Left lung (tissue), 10 donors: ENCODE results near the gene CAPN12. TPM values are rescaled to one million over a fixed set of nuclear protein-coding genes. Genes with fewer than 3 reads are reported as not detected.

ENCODE experiments used
- ATAC-seq: fragments of 200-7000 bp; cut with Tn5 transposase; one replicate; pipeline ENCODE4 v1.9.1; 2020; ENCODE audit warnings: moderate library complexity
- DNase-seq, 4 donors: peaks; one replicate each; pipeline ENCODE4 v3.0.0-alpha.2; 2013 to 2020
- H3K27ac ChIP-seq, 2 donors: fragments of 200-600 bp; sonication (generic) in 1 of 2; one replicate each; pipeline versions ENCODE4 v1.5.0 to v1.8.0; 2020 to 2021
- H3K27me3 ChIP-seq, 2 donors: fragments of 200-600 bp; sonication (generic) in 1 of 2; one replicate each; pipeline versions ENCODE4 v1.5.0 to v1.8.0; 2020 to 2021
- H3K36me3 ChIP-seq, 2 donors: fragments of 200-600 bp; sonication (generic) in 1 of 2; one replicate each; pipeline versions ENCODE4 v1.5.0 to v1.8.0; 2020 to 2021
- H3K4me1 ChIP-seq, 2 donors: fragments of 200-600 bp; one replicate each; pipeline ENCODE4 v1.8.0; 2021
- H3K4me3 ChIP-seq, 2 donors: fragments of 200-600 bp; sonication (generic) in 1 of 2; one replicate each; pipeline versions ENCODE4 v1.5.0 to v1.8.0; 2020 to 2021; ENCODE audit warnings: mild to moderate bottlenecking in 1 of 2
- H3K9me3 ChIP-seq, 2 donors: fragments of 200-600 bp; sonication (generic) in 1 of 2; one replicate each; pipeline versions ENCODE4 v1.5.0 to v1.8.0; 2020 to 2021
- intact Hi-C, 2 donors: fragments of 100-400 bp; cut with DNase I; formaldehyde crosslinking; loops; one replicate each; pipeline versions ENCODE4 v1.11.2 to v1.14.2; 2022
- polyA plus RNA-seq, 6 donors: library from polyadenylated mRNA; unstranded; fragments of 120-200 nt; gene quantifications; one replicate each; pipeline ENCODE4 v1.2.1, GENCODE V29; 2013; ENCODE audit not compliant: insufficient read length in 6 of 6
- total RNA-seq, 2 donors: library from RNA; stranded (reverse); fragmentation: NEBNext Ultra II Directional; extraction: Animal tissue kit (Norgen Biotek cat#: 25700); gene quantifications; one replicate each; pipeline ENCODE4 v1.2.1, GENCODE V29; 2021
- TF ChIP-seq, protein P1 (sequence below), 2 donors: fragments of 200-600 bp; sonication (generic) in 1 of 2; IDR thresholded peaks; one replicate each; pipeline versions ENCODE4 v1.5.0 to v1.8.0; 2021; ENCODE audit warnings: antibody characterized with exemption in 2 of 2
- donor health status: DM: no; HTN: yes; CAD: no.
- donor health status: DM: no; HTN: no; CAD: no.

CAPN12 gene
- total and polyA plus RNA-seq, 8 donors: 1.6 to 4.9 (median 4.6) TPM

DNA sequence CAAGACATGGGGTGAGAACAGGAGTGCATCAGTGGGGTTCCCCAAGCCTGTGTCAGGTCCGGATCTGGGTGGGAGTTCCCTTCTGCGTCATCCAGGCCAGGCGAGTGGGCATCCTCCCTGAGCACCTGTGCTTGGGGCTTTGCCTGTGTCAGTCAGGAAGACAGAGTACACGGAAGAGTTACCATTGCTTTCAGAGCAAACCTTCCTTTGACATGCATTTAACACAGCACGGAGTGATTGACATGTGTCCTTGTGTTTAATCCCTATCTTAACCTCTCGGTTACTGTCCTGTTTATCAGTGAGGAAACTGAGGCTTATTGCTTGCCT lies 47.6 kb downstream of the CAPN12 start:
- H3K27me3 ChIP-seq: no peaks in the 10 kb centered on the region
- peaks cover 18 to 95% of the 10 kb centered on the region in 2 donors for H3K4me1 ChIP-seq
- H3K36me3 ChIP-seq: peaks cover 0 to 43% of the 10 kb centered on the region in 2 donors
- ATAC-seq (no peak), DNase-seq (no peak)
- TF ChIP-seq, protein P1, sequence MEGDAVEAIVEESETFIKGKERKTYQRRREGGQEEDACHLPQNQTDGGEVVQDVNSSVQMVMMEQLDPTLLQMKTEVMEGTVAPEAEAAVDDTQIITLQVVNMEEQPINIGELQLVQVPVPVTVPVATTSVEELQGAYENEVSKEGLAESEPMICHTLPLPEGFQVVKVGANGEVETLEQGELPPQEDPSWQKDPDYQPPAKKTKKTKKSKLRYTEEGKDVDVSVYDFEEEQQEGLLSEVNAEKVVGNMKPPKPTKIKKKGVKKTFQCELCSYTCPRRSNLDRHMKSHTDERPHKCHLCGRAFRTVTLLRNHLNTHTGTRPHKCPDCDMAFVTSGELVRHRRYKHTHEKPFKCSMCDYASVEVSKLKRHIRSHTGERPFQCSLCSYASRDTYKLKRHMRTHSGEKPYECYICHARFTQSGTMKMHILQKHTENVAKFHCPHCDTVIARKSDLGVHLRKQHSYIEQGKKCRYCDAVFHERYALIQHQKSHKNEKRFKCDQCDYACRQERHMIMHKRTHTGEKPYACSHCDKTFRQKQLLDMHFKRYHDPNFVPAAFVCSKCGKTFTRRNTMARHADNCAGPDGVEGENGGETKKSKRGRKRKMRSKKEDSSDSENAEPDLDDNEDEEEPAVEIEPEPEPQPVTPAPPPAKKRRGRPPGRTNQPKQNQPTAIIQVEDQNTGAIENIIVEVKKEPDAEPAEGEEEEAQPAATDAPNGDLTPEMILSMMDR (IDR thresholded peaks at IDR 0.05): no peak
- H3K9me3 ChIP-seq: no peaks in the 10 kb centered on the region
- H3K4me3 ChIP-seq: no peak overlapping the region
- intact Hi-C loops: no loop called here
- peak overlapping the region in 1 of 2 donors; percentile 86 for H3K27ac ChIP-seq

DNA sequence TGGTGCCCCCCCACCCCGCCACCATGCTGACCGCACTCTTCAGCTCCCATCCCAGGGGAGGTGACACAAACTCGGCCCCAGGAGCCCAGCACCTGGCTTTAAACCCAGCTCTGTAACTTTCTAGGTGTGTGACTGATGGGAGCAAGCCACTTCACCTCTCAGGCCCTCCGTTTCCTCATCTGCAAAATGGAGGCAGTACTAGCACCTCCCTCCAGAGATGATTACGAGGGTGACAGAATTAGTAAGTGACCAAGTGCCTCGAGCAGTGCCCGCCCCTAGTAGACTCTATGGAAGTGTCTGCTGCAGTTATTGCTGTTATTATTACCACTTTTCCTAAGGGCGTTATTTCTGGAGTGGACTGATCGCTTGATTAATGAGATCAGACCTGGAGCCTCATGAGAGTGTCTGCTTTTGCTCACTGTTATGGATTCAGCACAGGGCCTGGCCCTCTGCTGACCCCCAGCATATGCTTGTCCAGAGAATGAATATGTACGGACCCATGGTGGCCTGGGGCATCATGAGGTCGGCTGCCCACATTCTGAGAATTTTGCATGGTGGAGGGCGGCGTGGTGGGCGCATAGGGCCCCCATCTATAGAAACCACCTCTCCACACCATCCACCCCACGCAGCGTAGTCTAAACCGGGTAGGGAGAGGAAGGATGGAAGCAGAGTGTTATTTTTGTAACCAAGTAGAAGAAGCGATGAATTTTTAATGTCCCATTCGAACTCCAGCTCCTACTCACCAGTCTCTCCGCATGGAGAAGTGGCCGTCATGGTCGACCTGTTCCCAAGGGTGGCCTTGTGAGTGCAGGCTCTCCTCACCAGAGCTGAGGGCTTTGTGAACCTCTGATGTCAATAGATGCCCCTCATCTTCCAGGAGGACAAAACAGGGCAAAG lies 48.2 kb downstream of the CAPN12 start:
- H3K27ac ChIP-seq: peak overlapping the region; percentile 42 to 86
- H3K9me3 ChIP-seq: no peaks in the 10 kb centered on the region
- intact Hi-C loops: no loop called here
- no peak overlapping the region for H3K4me3 ChIP-seq
- H3K27me3 ChIP-seq: no peaks in the 10 kb centered on the region
- H3K36me3 ChIP-seq: peaks cover 0 to 37% of the 10 kb centered on the region in 2 donors
- ATAC-seq (no peak), DNase-seq (no peak)
- peaks cover 21 to 95% of the 10 kb centered on the region in 2 donors for H3K4me1 ChIP-seq
- TF ChIP-seq, protein P1 (IDR thresholded peaks at IDR 0.05): no peak

DNA sequence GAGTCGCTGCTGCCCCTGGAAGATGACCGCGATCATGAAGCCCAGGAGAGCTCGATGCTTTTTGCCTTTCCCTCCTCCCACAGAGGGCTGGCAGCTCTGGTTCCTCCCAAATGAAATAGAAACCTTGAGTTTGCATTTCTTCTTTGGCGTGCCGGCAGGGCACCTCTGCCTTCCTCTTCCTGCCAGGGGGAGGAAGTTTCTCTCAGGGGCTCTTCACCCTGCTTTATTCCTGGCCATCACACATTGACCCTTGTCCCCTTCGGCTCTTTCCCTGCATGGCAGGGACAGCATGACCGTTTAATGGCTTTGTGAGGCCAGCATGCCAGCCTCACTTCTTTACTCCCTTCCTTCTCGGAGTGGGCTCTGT lies 49.0 kb downstream of the CAPN12 start:
- peaks cover 21 to 99% of the 10 kb centered on the region in 2 donors for H3K4me1 ChIP-seq
- H3K27ac ChIP-seq: peak overlapping the region; percentile 42 to 86
- TF ChIP-seq, protein P1 (IDR thresholded peaks at IDR 0.05): no peak
- H3K36me3 ChIP-seq: peaks cover 0 to 30% of the 10 kb centered on the region in 2 donors
- no peak overlapping the region for H3K4me3 ChIP-seq
- ATAC-seq (no peak), DNase-seq (peak in 1 of 4 donors; percentile 66)
- intact Hi-C loops: no loop called here
- no peaks in the 10 kb centered on the region for H3K9me3 ChIP-seq
- no peaks in the 10 kb centered on the region for H3K27me3 ChIP-seq

DNA sequence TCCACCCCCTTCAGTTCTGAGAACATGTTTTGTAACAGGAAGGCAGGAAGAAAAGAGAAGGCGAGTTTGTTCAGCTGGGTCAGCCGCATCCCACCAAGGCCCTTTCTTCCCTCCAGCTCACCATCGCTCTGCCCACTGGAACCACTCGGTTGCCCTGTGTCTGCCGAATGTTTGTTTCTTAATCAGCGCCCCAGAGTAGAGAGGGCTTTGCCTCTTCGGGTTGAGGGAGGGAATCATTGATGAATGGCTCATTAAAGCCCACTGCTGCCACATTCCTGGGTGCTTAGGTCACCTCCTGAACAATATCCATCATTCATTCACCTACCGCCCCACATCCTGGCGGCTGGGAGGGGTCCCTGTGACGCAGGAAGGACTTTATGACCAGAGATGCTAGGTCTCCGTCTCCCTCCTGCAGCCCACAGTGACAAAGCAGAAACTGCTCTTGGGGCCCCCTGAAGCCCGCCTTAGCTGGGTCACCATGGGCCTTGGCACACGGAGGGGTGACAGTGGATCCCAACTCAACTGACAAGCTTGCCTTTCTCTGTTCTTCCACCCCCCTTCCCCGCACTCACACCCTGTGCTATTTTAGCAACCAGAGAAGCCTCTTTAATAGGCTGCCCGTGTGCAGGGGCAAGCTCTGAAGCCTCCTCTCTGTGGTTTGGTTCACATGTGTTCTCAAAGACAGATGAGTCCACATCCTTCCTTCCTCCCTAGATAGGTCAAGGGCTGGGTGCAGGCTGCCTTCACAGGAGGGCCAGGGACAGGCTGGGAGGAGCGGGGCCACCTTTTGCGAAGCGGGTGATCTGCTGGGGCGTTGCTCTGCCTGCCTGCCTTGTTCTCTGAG lies 50.7 kb downstream of the CAPN12 start:
- Histone ChIP-seq H3K27ac (peak overlapping the region; percentile 86), H3K4me1 (peaks cover 25 to 98% of the 10 kb centered on the region in 2 donors), H3K27me3 (no peaks in the 10 kb centered on the region), H3K4me3 (no peak overlapping the region), H3K36me3 (peaks cover 0 to 32% of the 10 kb centered on the region in 2 donors), H3K9me3 (no peaks in the 10 kb centered on the region)
- TF ChIP-seq, protein P1 (IDR thresholded peaks at IDR 0.05): no peak
- peak in 1 of 4 donors; percentile 77 for DNase-seq
- ATAC-seq: peak; percentile 18
- intact Hi-C loops: no loop called here
